HG02943 (cell line): ENCODE results near the gene FRMPD3.

Source experiments
- ATAC-seq: cut with Tn5 transposase; IDR thresholded peaks from one replicate; pipeline ENCODE4 v1.9.1; 2021; ENCODE audit warnings: mild to moderate bottlenecking, low read depth, moderate library complexity; ENCODE audit not compliant: unreplicated experiment

The FRMPD3 gene

DNA sequence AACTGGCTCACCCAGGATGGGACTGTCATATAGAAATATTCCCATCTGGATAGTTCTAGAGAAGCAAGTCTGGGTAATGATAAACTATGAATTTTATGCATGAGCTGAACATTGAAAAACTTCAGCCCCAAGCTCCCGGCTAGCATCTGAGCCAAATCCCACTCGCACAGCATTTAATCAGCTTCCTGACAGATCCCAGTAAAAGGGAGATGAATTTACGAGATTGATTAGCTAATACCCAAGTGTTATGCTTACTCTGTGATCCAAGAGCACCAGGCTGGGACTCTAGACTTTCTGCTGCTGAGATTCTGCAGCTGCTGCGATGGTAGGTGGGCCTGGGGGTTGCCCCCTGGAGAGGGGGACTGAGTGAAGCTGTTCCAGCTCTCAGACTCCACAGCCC, 28.0 kb downstream of the FRMPD3 start:
- no peak for ATAC-seq

GRCh38 chrX:107480272-107480671, 30.8 kb downstream of the FRMPD3 start:
- no peak for ATAC-seq

GRCh38 chrX:107482046-107482445, 32.6 kb downstream of the FRMPD3 start:
- no peak for ATAC-seq

DNA sequence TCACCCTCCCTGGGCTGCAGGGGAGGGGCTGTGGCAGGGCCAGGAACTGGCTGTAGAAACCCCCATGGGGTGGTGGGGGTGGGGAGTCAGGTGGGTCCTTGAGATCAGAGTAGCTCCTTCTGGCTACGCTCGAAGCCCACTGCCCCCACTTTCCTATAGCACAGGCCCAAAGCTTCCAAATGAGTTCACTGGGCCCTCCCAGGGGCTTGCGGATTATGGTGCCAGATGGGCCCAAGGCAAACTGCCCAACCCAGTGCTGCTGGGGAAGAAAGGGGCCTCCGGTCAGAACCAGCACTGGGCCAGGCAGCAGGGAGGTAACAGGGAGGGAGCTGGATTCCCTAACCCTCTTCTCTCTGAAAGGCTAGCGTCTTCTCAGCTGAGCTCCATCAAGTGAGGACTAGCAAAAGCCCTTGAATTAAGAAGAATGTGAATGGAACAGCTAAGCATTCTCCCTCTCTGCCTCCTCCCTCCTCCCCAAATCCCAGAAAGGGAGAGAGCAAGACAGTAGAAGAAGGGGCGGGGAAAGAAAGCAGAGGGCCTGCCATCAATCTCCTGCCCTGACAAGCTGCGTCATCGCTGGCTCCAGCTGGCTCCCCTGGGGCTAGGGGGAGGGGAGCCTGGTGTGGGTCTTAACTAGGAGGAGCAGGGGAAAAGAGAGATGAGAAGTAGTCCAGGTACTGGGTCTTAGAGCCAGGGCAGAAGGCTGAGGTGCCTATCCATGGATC, 34.7 kb downstream of the FRMPD3 start:
- ATAC-seq: no peak

DNA sequence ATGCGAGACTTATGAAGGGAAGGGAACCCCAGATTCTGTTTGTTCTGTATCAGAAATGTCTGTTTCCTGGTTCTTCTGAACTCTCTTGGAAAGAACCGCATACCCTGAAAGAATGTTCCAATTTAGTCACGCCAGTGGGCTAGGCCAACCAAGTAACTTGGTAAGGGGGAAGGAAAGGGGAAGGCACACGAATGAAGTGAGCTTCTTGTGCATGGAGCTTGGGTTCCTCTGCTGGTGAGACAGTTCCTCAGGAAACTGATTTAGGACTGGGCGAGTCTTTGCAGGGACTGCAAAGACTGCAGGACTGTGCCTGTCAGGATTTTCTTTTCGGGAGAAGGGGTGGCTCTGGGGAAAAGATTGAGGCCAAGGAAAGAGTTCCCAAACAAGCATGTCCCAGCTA, 35.6 kb downstream of the FRMPD3 start:
- ATAC-seq: no peak

DNA sequence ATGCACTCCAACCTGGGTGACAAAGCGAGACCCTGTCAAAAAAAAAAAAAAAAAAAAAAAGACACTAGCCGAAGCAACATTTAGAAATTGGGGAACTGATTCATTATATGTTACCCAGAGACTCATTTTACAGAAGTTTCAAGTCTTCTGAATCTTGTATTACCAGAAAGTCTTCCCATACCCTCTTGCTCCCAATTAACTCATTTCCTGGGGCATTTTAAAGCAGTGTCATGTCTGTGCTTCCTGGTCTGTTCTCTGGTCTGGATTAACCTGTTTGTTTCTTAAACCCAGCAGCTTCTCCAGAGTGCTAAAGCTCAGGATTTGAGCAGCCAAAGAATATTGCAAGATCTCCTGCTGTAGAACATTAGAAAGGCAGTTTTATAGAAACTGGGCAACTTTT, 43.7 kb downstream of the FRMPD3 start:
- no peak for ATAC-seq

DNA sequence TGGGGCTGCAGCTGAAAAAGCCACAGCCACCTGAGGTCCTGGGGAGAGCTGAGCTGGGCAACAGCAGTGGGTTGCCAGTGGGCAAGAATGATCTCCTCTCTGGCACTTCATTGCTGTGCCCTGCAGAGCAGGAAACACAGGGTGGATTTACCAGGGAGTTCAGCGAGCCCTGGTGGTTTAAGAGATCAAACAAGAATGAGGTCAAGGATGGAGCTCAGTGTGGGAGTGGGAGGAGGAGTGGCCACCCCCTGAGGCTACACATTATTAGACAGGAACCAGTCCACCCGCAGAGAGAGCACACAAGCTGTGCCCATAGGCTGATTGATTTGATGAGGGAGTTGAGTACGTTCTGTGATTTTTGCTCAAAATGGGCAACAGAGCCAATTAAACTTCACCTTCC, 47.3 kb downstream of the FRMPD3 start:
- ATAC-seq: no peak
